Measurements from ENCODE around the gene ALPI. TPM values are rescaled to one million over a fixed set of nuclear protein-coding genes. Genes with fewer than 3 reads are reported as not detected.
"Not testable (repeated sequence)": the region's sequence is repeated elsewhere in the genome, so short reads cannot be mapped to it uniquely, and the experiment has no call there.

Gene ALPI
- total RNA-seq, 1 donor = not detected

- TF ChIP-seq CTCF (IDR thresholded peaks at IDR 0.05; ENCODE audit: insufficient read depth, low read length) = no peak
- H3K4me3 ChIP-seq (ENCODE audit: low read depth, low read length) = no peak overlapping the region
- no peak for DNase-seq (ENCODE audit: low read depth)
Measured at GRCh38 chr2:232431705-232432590, 24.0 kb upstream of the ALPI start.

GRCh38 chr2:232432598-232433184 is 23.3 kb upstream of the ALPI start:
- no peak for DNase-seq (ENCODE audit: low read depth)
- H3K4me3 ChIP-seq (ENCODE audit: low read depth, low read length) = no peak overlapping the region
- TF ChIP-seq CTCF (IDR thresholded peaks at IDR 0.05; ENCODE audit: insufficient read depth, low read length) = no peak

- not testable (repeated sequence) for H3K4me3 ChIP-seq (ENCODE audit: low read depth, low read length); DNase-seq (ENCODE audit: low read depth)
Measured at GRCh38 chr2:232433622-232434021, 22.3 kb upstream of the ALPI start.

- no peak overlapping the region for H3K4me3 ChIP-seq (ENCODE audit: low read depth, low read length)
- TF ChIP-seq CTCF (IDR thresholded peaks at IDR 0.05; ENCODE audit: insufficient read depth, low read length) = no peak
- DNase-seq (ENCODE audit: low read depth) = no peak
Measured at GRCh38 chr2:232434091-232434490, 21.9 kb upstream of the ALPI start.

GRCh38 chr2:232434563-232435374 is 21.2 kb upstream of the ALPI start:
- H3K4me3 ChIP-seq (ENCODE audit: low read depth, low read length) = no peak overlapping the region
- TF ChIP-seq CTCF (IDR thresholded peaks at IDR 0.05; ENCODE audit: insufficient read depth, low read length) = no peak
- no peak for DNase-seq (ENCODE audit: low read depth)

GRCh38 chr2:232435375-232435648 is 20.6 kb upstream of the ALPI start:
- no peak for TF ChIP-seq CTCF (IDR thresholded peaks at IDR 0.05; ENCODE audit: insufficient read depth, low read length)
- no peak for DNase-seq (ENCODE audit: low read depth)
- H3K4me3 ChIP-seq (ENCODE audit: low read depth, low read length) = no peak overlapping the region

- no peak for TF ChIP-seq CTCF (IDR thresholded peaks at IDR 0.05; ENCODE audit: insufficient read depth, low read length)
- H3K4me3 ChIP-seq (ENCODE audit: low read depth, low read length) = no peak overlapping the region
- DNase-seq (ENCODE audit: low read depth) = no peak
Measured at GRCh38 chr2:232435805-232436204, 20.1 kb upstream of the ALPI start.

All from fibroblast of the aortic adventitia (primary cell).